HEK293 (cell line): ENCODE results near the gene NAE1.

Experiments
- ZNF248 ChIP-seq: fragments of 450-650 bp; formaldehyde crosslinking; IDR thresholded peaks from 2 replicates; pipeline ENCODE4 v1.5.1; 2017; ENCODE audit warnings: missing biosample characterization, missing genetic modification characterization
- ZNF513 ChIP-seq: fragments of 450-650 bp; IDR thresholded peaks from 2 replicates; pipeline ENCODE4 v1.5.1; 2018; ENCODE audit warnings: missing biosample characterization, missing genetic modification characterization
- ZNF529 ChIP-seq: fragments of 450-650 bp; formaldehyde crosslinking; IDR thresholded peaks from 2 replicates; pipeline ENCODE4 v1.5.1; 2017; ENCODE audit warnings: missing genetic modification characterization, missing biosample characterization; ENCODE audit not compliant: insufficient replicate concordance
- ZNF623 ChIP-seq: fragments of 450-650 bp; formaldehyde crosslinking; IDR thresholded peaks from 2 replicates; pipeline ENCODE4 v1.5.1; 2016; ENCODE audit warnings: missing biosample characterization, missing genetic modification characterization
- ZNF639 ChIP-seq: fragments of 450-650 bp; formaldehyde crosslinking; IDR thresholded peaks from 2 replicates; pipeline ENCODE4 v1.5.1; 2016; ENCODE audit warnings: missing biosample characterization, missing genetic modification characterization
- ZNF843 ChIP-seq: fragments of 450-650 bp; formaldehyde crosslinking; IDR thresholded peaks from 2 replicates; pipeline ENCODE4 v1.5.1; 2016; ENCODE audit warnings: missing biosample characterization, missing genetic modification characterization
- TF ChIP-seq, protein P1 (sequence below): fragments of 450-650 bp; formaldehyde crosslinking; IDR thresholded peaks from 2 replicates; pipeline ENCODE4 v1.5.1; 2016; ENCODE audit warnings: missing biosample characterization, missing genetic modification characterization

DNA sequence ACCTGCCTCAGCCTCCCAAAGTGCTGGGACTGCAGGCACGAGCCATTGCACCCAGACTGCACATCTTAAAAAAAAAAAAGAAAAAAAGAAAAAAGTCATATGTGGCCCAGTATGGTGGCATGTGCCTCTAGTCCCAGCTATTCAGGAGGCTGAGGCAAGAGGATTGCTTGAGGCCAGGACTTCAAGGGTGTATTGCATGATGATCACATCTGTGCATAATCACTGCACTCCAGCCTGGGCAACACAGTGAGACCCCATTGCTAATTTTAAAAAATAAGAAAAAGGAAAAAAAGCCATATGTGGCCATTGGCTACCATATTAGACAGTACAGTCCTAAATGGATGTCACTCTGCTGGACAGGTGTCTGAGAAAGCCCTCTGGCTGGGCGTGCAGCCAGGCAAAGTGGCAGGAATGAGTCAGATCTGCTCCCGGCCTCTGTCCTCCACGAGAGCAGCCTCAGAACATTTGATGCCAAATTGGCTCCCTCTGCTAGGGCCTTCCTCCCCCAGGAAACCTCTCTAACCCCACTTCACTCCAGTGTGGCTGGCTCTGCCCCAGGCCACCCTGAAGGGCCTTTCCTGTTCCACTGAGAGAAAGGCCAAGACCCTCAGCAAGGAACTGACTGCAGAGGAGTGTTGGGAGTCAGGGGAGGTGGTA lies 28.1 kb upstream of the NAE1 start:
- no peak for TF ChIP-seq ZNF843
- no peak for TF ChIP-seq ZNF639
- TF ChIP-seq ZNF513 (tag by site-specific recombination) = no peak
- TF ChIP-seq, protein P1, sequence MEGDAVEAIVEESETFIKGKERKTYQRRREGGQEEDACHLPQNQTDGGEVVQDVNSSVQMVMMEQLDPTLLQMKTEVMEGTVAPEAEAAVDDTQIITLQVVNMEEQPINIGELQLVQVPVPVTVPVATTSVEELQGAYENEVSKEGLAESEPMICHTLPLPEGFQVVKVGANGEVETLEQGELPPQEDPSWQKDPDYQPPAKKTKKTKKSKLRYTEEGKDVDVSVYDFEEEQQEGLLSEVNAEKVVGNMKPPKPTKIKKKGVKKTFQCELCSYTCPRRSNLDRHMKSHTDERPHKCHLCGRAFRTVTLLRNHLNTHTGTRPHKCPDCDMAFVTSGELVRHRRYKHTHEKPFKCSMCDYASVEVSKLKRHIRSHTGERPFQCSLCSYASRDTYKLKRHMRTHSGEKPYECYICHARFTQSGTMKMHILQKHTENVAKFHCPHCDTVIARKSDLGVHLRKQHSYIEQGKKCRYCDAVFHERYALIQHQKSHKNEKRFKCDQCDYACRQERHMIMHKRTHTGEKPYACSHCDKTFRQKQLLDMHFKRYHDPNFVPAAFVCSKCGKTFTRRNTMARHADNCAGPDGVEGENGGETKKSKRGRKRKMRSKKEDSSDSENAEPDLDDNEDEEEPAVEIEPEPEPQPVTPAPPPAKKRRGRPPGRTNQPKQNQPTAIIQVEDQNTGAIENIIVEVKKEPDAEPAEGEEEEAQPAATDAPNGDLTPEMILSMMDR (tag by site-specific recombination) = no peak
- no peak for TF ChIP-seq ZNF248
- TF ChIP-seq ZNF623 (tag by site-specific recombination) = no peak
- TF ChIP-seq ZNF529 (tag by site-specific recombination) = no peak
